ENCODE data around the gene FTSJ3. TPM values are rescaled to one million over a fixed set of nuclear protein-coding genes. Genes with fewer than 3 reads are reported as not detected.

Gene FTSJ3
- total and polyA plus RNA-seq, 8 donors: 8.6 to 24.0 (median 13.7) TPM

GRCh38 chr17:63783522-63783921 lies 43.9 kb downstream of the FTSJ3 start:
- no peaks in the 10 kb centered on the region for H3K9me3 ChIP-seq
- no peak overlapping the region for H3K27ac ChIP-seq
- WGBS, 2 donors: 80 to 86% methylated on average over 6 of the region's 6 CpGs
- no peak overlapping the region for H3K4me3 ChIP-seq
- FAIRE-seq (no peak), ATAC-seq (no peak), DNase-seq (no peak)
- peaks cover 0 to 16% (median 15%) of the 10 kb centered on the region in 3 donors for H3K36me3 ChIP-seq
- no peak for TF ChIP-seq CTCF (IDR thresholded peaks at IDR 0.05)
- H3K27me3 ChIP-seq: no peaks in the 10 kb centered on the region
- peaks cover 8 to 22% (median 20%) of the 10 kb centered on the region in 3 donors for H3K4me1 ChIP-seq
- intact Hi-C loops (cut with DNase I): no loop called here

GRCh38 chr17:63780928-63781327 lies 46.5 kb downstream of the FTSJ3 start:
- no peak overlapping the region for H3K4me3 ChIP-seq
- H3K27me3 ChIP-seq: no peaks in the 10 kb centered on the region
- H3K36me3 ChIP-seq: no peaks in the 10 kb centered on the region
- ATAC-seq (no peak), DNase-seq (no peak), FAIRE-seq (no peak)
- peak overlapping the region in 2 of 4 donors; percentile 6 to 57 for H3K27ac ChIP-seq
- WGBS, 2 donors: 93 to 98% methylated on average over 4 of the region's 4 CpGs
- peaks cover 15 to 27% (median 22%) of the 10 kb centered on the region in 3 donors for H3K4me1 ChIP-seq
- no peaks in the 10 kb centered on the region for H3K9me3 ChIP-seq
- intact Hi-C loops (cut with DNase I): no loop called here
- TF ChIP-seq CTCF (IDR thresholded peaks at IDR 0.05): no peak

- intact Hi-C loops (cut with DNase I): no loop called here
- Histone ChIP-seq H3K4me1 (peaks cover 19 to 31% (median 26%) of the 10 kb centered on the region in 3 donors), H3K36me3 (no peaks in the 10 kb centered on the region), H3K9me3 (no peaks in the 10 kb centered on the region), H3K27ac (peak overlapping the region in 2 of 4 donors; percentile 6 to 57), H3K27me3 (no peaks in the 10 kb centered on the region), H3K4me3 (no peak overlapping the region)
- no peak for FAIRE-seq
- ATAC-seq: peak; percentile 80 to 95 (median 91)
- 39% methylated on average over 1 of the region's 1 CpG for WGBS, 2 donors
- peak in 3 of 6 donors; percentile 37 to 51 (median 44) for DNase-seq
- TF ChIP-seq CTCF (IDR thresholded peaks at IDR 0.05): no peak
Measured at GRCh38 chr17:63780507-63780906, 47.0 kb downstream of the FTSJ3 start.

GRCh38 chr17:63775420-63775819 lies 52.0 kb downstream of the FTSJ3 start:
- Histone ChIP-seq H3K9me3 (no peaks in the 10 kb centered on the region), H3K27me3 (no peaks in the 10 kb centered on the region), H3K36me3 (no peaks in the 10 kb centered on the region), H3K27ac (no peak overlapping the region), H3K4me3 (peak overlapping the region in 3 of 4 donors; percentile 70 to 94 (median 78)), H3K4me1 (peaks cover 23 to 31% (median 26%) of the 10 kb centered on the region in 3 donors)
- ATAC-seq (no peak), DNase-seq (no peak), FAIRE-seq (no peak)
- TF ChIP-seq CTCF (IDR thresholded peaks at IDR 0.05): no peak
- intact Hi-C loops (cut with DNase I): no loop called here
- WGBS, 2 donors: 12 to 20% methylated on average over 8 of the region's 8 CpGs

- intact Hi-C loops (cut with DNase I): no loop called here
- 1 to 2% methylated on average over 4 of the region's 4 CpGs for WGBS, 2 donors
- H3K9me3 ChIP-seq: no peaks in the 10 kb centered on the region
- peaks cover 18 to 26% (median 21%) of the 10 kb centered on the region in 3 donors for H3K4me1 ChIP-seq
- H3K27ac ChIP-seq: peak overlapping the region in 2 of 4 donors; percentile 96 to 98
- peak overlapping the region; percentile 70 to 94 (median 82) for H3K4me3 ChIP-seq
- no peaks in the 10 kb centered on the region for H3K27me3 ChIP-seq
- DNase-seq: no peak
- H3K36me3 ChIP-seq: no peaks in the 10 kb centered on the region
- no peak for FAIRE-seq
- TF ChIP-seq CTCF (IDR thresholded peaks at IDR 0.05): no peak
- ATAC-seq: no peak
Measured at GRCh38 chr17:63774969-63775265, 52.5 kb downstream of the FTSJ3 start.

All from pancreas (tissue), 10 donors.